Kidney epithelial cell (primary cell): ENCODE data around the gene NDUFB4. TPM values are rescaled to one million over a fixed set of nuclear protein-coding genes. Genes with fewer than 3 reads are reported as not detected.

Source experiments
- DNase-seq: peaks from one replicate; pipeline ENCODE4 v3.0.0-alpha.2; 2010; ENCODE audit warnings: low read depth
- H3K27me3 ChIP-seq: 2 replicates; pipeline ENCODE4 v1.6.0; 2011; ENCODE audit warnings: low read length; ENCODE audit not compliant: control insufficient read depth, insufficient read depth
- H3K36me3 ChIP-seq: 2 replicates; pipeline ENCODE4 v1.5.1; 2011; ENCODE audit warnings: low read length; ENCODE audit not compliant: control insufficient read depth, insufficient read depth
- H3K4me3 ChIP-seq: 2 replicates; pipeline ENCODE4 v1.5.1; 2011; ENCODE audit warnings: low read depth, mild to moderate bottlenecking, control low read depth, low read length
- total RNA-seq: library from RNA; depleted of rRNA; stranded (reverse); fragments of >200 nt; gene quantifications from 2 replicates; pipeline ENCODE4 v1.2.3, GENCODE V29; 2015
- TF ChIP-seq, protein P1 (sequence below): IDR thresholded peaks from 2 replicates; pipeline ENCODE4 v1.5.1; 2011; ENCODE audit warnings: mild to moderate bottlenecking, moderate library complexity, low read length, control low read depth, inconsistent platforms; ENCODE audit not compliant: insufficient read depth, poor library complexity, severe bottlenecking

NDUFB4 gene
- total RNA-seq, 1 donor from 2014 or later, result 52.1 TPM

DNA sequence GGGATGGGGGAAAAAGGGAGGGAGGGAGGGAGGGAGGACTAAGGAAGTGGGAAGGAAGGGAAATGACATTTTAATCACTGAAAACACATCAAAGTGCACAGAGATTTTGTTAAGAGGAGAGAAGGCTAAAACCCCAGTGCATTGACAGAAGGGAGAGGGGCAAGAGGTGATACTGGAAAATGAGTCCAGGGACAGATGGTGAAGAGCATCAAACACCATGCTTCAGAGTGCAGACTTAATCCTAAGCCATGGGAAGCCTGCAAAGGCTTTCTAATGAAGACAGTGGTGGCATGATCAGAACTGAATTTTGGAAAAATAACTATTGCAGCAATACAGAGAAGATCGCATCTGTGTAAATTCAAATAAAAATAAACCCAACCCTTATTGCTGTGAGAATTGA, 44.1 kb downstream of the NDUFB4 start:
- Histone ChIP-seq H3K4me3 (no peak overlapping the region), H3K27me3 (no peaks in the 10 kb centered on the region), H3K36me3 (no peaks in the 10 kb centered on the region)
- TF ChIP-seq, protein P1, sequence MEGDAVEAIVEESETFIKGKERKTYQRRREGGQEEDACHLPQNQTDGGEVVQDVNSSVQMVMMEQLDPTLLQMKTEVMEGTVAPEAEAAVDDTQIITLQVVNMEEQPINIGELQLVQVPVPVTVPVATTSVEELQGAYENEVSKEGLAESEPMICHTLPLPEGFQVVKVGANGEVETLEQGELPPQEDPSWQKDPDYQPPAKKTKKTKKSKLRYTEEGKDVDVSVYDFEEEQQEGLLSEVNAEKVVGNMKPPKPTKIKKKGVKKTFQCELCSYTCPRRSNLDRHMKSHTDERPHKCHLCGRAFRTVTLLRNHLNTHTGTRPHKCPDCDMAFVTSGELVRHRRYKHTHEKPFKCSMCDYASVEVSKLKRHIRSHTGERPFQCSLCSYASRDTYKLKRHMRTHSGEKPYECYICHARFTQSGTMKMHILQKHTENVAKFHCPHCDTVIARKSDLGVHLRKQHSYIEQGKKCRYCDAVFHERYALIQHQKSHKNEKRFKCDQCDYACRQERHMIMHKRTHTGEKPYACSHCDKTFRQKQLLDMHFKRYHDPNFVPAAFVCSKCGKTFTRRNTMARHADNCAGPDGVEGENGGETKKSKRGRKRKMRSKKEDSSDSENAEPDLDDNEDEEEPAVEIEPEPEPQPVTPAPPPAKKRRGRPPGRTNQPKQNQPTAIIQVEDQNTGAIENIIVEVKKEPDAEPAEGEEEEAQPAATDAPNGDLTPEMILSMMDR, result no peak
- no peak for DNase-seq

DNA sequence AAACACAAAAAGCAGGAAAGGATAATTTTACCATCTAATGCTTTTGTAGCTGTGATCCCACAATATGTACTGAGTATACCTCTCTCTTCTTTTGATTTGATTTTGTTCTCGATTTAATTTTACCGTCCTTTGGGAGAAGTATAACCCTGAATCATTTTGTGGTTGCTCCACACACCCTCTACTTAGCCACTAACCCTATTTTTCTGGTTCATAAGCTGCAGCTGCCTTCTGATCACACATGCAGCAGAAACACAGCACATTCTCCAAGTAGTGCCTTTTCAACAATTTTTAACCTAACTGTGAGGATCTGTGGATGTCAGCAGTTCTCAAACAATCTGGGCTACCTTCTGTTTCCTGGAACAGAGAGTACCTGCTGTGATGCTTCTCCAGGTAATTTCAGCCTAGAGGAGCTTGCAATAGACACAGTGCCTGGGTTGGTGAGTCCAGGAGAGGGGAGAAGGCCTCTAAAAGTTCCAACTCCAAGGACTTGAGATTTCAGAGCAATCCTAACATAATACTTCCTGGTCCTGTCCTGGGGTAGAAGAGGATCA, 45.6 kb downstream of the NDUFB4 start:
- DNase-seq, result no peak
- Histone ChIP-seq H3K4me3 (no peak overlapping the region), H3K27me3 (no peaks in the 10 kb centered on the region), H3K36me3 (no peaks in the 10 kb centered on the region)
- TF ChIP-seq, protein P1, result no peak

DNA sequence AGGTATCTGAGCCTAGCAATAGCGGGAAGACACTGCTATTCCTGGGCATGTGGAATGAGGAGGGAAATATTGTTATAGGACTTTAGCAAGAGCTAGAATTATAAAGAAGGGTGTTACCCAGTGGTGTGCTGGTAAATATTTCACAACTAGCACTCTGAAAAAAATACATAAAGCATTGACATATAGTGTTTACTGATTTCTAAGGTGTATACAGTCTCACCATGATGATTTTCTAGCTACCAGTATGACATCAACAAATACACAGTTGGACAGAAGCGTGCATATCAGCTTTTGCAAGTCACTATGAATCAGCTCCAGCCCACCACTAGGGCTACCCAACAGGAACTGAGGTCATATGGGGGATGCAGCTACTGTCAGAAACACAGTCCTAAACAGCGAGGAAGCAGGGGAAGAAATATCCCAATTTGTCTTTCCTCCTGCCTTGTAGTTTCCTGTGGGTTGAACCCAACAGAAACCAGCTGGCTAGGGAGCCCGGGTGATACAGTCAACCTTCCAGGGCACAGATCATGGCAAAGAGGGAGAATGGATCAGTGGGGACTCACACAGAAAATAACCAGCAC, 46.3 kb downstream of the NDUFB4 start:
- Histone ChIP-seq H3K36me3 (no peaks in the 10 kb centered on the region), H3K4me3 (no peak overlapping the region), H3K27me3 (no peaks in the 10 kb centered on the region)
- peak; percentile 9 for DNase-seq
- TF ChIP-seq, protein P1, result no peak

DNA sequence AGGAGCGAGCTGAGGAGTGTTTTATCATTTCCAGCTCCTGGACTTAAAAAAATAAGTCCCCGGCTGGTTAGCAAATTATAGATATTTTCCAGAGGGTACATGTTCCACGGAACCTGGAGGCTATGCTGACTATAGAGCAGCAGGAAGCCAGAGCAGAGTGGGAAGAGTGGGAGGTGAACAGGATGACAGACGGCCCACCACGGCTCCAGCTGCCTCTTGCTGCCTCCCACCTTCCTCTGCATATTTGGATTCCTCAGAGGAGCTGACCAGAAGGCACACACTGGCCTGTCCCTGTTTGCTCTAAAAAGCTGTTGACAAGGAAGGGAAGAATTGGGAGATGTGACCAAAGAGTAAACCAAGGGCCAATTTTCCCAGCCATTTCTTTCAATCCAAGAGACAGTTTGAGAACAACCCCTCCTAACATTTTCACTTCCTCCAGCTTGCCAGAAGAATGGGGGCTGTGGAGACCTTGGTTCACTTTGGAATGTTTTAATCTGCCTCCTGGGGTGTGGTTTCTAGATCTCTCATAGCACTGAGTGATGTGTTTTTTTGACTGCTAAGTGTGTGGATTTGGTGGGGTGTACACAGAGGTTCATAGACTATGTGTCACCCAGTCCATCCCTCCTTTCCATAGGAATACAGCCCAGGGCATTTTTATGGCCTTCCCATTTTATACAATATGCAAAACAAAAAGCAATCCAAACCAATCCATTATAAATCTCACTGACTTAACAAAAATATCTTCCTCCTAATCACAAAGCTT, 49.1 kb downstream of the NDUFB4 start:
- TF ChIP-seq, protein P1, result no peak
- H3K36me3 ChIP-seq, result no peaks in the 10 kb centered on the region
- H3K4me3 ChIP-seq, result no peak overlapping the region
- DNase-seq, result no peak
- H3K27me3 ChIP-seq, result no peaks in the 10 kb centered on the region

DNA sequence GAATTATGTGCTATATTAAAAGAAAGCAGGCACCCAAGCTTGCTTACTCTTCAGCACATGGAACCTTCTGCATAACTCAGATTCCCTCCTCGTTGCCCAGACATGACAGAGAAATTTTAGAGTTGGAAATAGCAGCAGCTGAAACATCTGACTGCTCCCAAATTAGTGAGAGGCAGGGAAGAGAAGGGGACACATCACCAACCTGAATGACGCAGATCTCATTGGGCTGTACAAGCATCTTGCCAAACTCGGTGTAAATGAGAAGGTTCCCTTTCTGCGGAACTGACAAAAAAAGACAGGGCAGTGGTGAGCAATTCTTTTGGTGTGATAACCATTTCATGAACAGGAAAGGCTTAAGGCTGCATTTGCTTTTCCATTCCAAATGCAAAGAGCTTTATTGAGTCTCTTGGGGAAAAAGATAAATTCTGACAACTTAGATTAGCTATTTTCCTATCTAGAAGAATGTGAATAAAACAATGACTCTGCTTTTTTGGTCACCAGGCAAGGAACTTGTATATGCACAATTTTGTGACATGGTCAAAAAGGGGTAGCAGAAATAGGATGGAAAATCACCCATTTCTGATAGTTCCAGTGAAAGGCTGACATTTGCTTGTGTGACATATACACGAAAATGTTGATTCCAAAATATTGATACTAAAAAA, 50.8 kb downstream of the NDUFB4 start:
- no peaks in the 10 kb centered on the region for H3K36me3 ChIP-seq
- no peak overlapping the region for H3K4me3 ChIP-seq
- H3K27me3 ChIP-seq, result no peaks in the 10 kb centered on the region
- DNase-seq, result no peak
- TF ChIP-seq, protein P1, result no peak
